Measurements from ENCODE around the gene REPS2. TPM values are rescaled to one million over a fixed set of nuclear protein-coding genes. Genes with fewer than 3 reads are reported as not detected.

Gene REPS2
- total RNA-seq, 2 donors from 2014 or later = 17.6 to 22.7 TPM

DNA sequence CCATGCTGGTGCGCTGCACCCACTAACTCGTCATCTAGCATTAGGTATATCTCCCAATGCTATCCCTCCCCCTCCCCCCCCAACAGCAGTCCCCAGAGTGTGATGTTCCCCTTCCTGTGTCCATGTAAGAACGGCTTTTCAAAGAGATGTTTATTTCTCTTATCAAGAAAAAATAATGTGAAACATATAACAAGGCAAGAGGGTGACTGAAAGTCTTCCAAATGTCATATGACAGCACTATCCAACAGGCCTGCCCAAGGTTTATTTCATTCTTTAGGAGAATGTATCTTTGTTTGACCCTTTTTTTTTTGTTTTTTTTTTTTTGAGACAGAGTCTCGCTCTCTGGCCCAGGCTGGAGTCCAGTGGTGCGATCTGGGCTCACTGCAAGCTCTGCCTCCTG, 29.9 kb upstream of the REPS2 start:
- H3K9ac ChIP-seq (ENCODE audit: low read depth in 2 of 2, low read length in 2 of 2) = no peak overlapping the region
- H3K4me1 ChIP-seq = no peaks in the 10 kb centered on the region
- H3K4me3 ChIP-seq = no peak overlapping the region
- H3K36me3 ChIP-seq = no peaks in the 10 kb centered on the region
- intact Hi-C loops (cut with DNase I) = no loop called here
- TF ChIP-seq, protein P1, sequence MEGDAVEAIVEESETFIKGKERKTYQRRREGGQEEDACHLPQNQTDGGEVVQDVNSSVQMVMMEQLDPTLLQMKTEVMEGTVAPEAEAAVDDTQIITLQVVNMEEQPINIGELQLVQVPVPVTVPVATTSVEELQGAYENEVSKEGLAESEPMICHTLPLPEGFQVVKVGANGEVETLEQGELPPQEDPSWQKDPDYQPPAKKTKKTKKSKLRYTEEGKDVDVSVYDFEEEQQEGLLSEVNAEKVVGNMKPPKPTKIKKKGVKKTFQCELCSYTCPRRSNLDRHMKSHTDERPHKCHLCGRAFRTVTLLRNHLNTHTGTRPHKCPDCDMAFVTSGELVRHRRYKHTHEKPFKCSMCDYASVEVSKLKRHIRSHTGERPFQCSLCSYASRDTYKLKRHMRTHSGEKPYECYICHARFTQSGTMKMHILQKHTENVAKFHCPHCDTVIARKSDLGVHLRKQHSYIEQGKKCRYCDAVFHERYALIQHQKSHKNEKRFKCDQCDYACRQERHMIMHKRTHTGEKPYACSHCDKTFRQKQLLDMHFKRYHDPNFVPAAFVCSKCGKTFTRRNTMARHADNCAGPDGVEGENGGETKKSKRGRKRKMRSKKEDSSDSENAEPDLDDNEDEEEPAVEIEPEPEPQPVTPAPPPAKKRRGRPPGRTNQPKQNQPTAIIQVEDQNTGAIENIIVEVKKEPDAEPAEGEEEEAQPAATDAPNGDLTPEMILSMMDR (IDR thresholded peaks at IDR 0.05) = no peak
- no peaks in the 10 kb centered on the region for H3K27me3 ChIP-seq
- DNase-seq = no peak
- no peaks in the 10 kb centered on the region for H3K9me3 ChIP-seq
- H3K27ac ChIP-seq = no peak overlapping the region

DNA sequence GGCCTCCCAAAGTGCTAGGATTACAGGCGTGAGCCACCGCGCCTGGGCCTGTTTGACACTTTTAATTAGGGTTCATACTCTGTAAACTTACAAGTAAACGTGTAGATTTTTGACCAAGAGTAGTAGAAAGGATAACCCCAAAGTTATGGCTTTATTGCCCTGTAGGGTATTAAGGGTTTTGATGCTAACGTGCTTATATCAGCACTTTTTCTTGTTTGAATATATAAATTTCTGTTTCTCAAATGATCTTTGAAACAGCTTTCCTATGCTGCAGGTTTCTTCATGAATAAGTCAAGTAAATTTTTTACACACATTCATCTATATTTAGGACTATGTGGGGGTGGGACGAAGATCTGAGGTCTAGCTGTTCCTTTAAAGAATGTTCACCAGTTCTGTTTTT, 29.3 kb upstream of the REPS2 start:
- intact Hi-C loops (cut with DNase I) = no loop called here
- DNase-seq = no peak

GRCh38 chrX:16918979-16919378, 27.5 kb upstream of the REPS2 start:
- TF ChIP-seq, protein P1 (IDR thresholded peaks at IDR 0.05) = no peak
- Histone ChIP-seq H3K36me3 (no peaks in the 10 kb centered on the region), H3K9me3 (no peaks in the 10 kb centered on the region), H3K27ac (no peak overlapping the region), H3K4me1 (no peaks in the 10 kb centered on the region), H3K27me3 (no peaks in the 10 kb centered on the region), H3K4me3 (no peak overlapping the region), H3K9ac (ENCODE audit: low read depth in 2 of 2, low read length in 2 of 2) (no peak overlapping the region)
- DNase-seq = no peak
- intact Hi-C loops (cut with DNase I) = no loop called here

More for the DNA sequence above, 29.3 kb upstream of the REPS2 start:
- no peak overlapping the region for H3K4me3 ChIP-seq
- H3K27me3 ChIP-seq = no peaks in the 10 kb centered on the region
- H3K36me3 ChIP-seq = no peaks in the 10 kb centered on the region
- TF ChIP-seq, protein P1 (IDR thresholded peaks at IDR 0.05) = no peak
- no peaks in the 10 kb centered on the region for H3K4me1 ChIP-seq
- H3K9me3 ChIP-seq = no peaks in the 10 kb centered on the region
- H3K9ac ChIP-seq (ENCODE audit: low read depth in 2 of 2, low read length in 2 of 2) = no peak overlapping the region
- no peak overlapping the region for H3K27ac ChIP-seq

DNA sequence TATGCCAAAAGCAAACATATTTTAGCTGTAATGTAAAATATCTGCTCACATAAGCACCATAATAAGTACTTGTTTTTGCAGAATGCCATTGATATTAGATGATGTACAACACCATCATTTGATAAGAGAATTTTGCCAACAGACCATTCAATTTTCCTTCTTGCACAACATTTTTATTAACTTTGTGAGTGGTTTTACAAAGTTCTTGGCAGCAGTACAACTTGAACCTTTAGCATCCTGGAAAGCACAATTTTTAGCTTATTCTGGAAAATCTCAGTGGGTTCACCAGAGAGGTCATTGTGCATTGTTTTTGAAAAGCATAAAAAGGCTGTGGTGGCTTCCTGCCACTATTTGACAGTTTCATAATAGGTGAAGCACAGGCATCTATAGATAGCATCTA, 26.4 kb upstream of the REPS2 start:
- no peak overlapping the region for H3K9ac ChIP-seq (ENCODE audit: low read depth in 2 of 2, low read length in 2 of 2)
- TF ChIP-seq, protein P1 (IDR thresholded peaks at IDR 0.05) = no peak
- no peaks in the 10 kb centered on the region for H3K27me3 ChIP-seq
- no peak overlapping the region for H3K27ac ChIP-seq
- H3K36me3 ChIP-seq = no peaks in the 10 kb centered on the region
- intact Hi-C loops (cut with DNase I) = no loop called here
- no peak overlapping the region for H3K4me3 ChIP-seq
- no peak for DNase-seq
- no peaks in the 10 kb centered on the region for H3K9me3 ChIP-seq
- H3K4me1 ChIP-seq = no peaks in the 10 kb centered on the region

GRCh38 chrX:16923157-16923556, 23.3 kb upstream of the REPS2 start:
- TF ChIP-seq, protein P1 (IDR thresholded peaks at IDR 0.05) = no peak
- intact Hi-C loops (cut with DNase I) = no loop called here
- no peak for DNase-seq
- Histone ChIP-seq H3K4me1 (no peaks in the 10 kb centered on the region), H3K4me3 (no peak overlapping the region), H3K9me3 (no peaks in the 10 kb centered on the region), H3K27ac (no peak overlapping the region), H3K9ac (ENCODE audit: low read depth in 2 of 2, low read length in 2 of 2) (no peak overlapping the region), H3K27me3 (no peaks in the 10 kb centered on the region), H3K36me3 (no peaks in the 10 kb centered on the region)

Data from colonic mucosa (tissue), 4 donors.